GM18520 (cell line): Measurements from ENCODE around the gene MUC22.
"Not testable (repeated sequence)": the region's sequence is repeated elsewhere in the genome, so short reads cannot be mapped to it uniquely, and the experiment has no call there.

Source experiments
- ATAC-seq: cut with Tn5 transposase; IDR thresholded peaks from one replicate; pipeline ENCODE4 v1.9.1; 2021; ENCODE audit not compliant: unreplicated experiment

MUC22 gene

GRCh38 chr6:30997301-30997700 lies 13.0 kb upstream of the MUC22 start:
- no peak for ATAC-seq

GRCh38 chr6:30998785-30999184 lies 11.5 kb upstream of the MUC22 start:
- ATAC-seq = no peak

GRCh38 chr6:31000067-31000860 lies 10.0 kb upstream of the MUC22 start:
- ATAC-seq = not testable (repeated sequence)

GRCh38 chr6:31001281-31001888 lies 8.9 kb upstream of the MUC22 start:
- ATAC-seq = no peak

GRCh38 chr6:31002471-31002870 lies 7.8 kb upstream of the MUC22 start:
- ATAC-seq = no peak

GRCh38 chr6:31004794-31005193 lies 5.5 kb upstream of the MUC22 start:
- ATAC-seq = no peak

GRCh38 chr6:31005249-31006020 lies 4.8 kb upstream of the MUC22 start:
- ATAC-seq = no peak

- ATAC-seq = no peak
These were observed 2.6 kb upstream of the MUC22 start for GRCh38 chr6:31007694-31008093.

GRCh38 chr6:31008165-31008564 lies 2.1 kb upstream of the MUC22 start:
- ATAC-seq = no peak

GRCh38 chr6:31009731-31010130 lies 543 bp upstream of the MUC22 start:
- no peak for ATAC-seq

GRCh38 chr6:31011153-31011552 lies 879 bp downstream of the MUC22 start:
- ATAC-seq = no peak

- no peak for ATAC-seq
These were observed 6.5 kb downstream of the MUC22 start for GRCh38 chr6:31016659-31017299.

- not testable (repeated sequence) for ATAC-seq
These were observed 7.2 kb downstream of the MUC22 start for GRCh38 chr6:31017436-31017835.

GRCh38 chr6:31020057-31020456 lies 9.8 kb downstream of the MUC22 start:
- no peak for ATAC-seq

GRCh38 chr6:31020631-31021255 lies 10.5 kb downstream of the MUC22 start:
- not testable (repeated sequence) for ATAC-seq

GRCh38 chr6:31021705-31022531 lies 11.6 kb downstream of the MUC22 start:
- not testable (repeated sequence) for ATAC-seq

- no peak for ATAC-seq
These were observed 15.3 kb downstream of the MUC22 start for GRCh38 chr6:31025595-31025994.

- no peak for ATAC-seq
These were observed 20.8 kb downstream of the MUC22 start for GRCh38 chr6:31031095-31031494.

GRCh38 chr6:31033075-31033474 lies 22.8 kb downstream of the MUC22 start:
- no peak for ATAC-seq

GRCh38 chr6:31035862-31036497 lies 25.7 kb downstream of the MUC22 start:
- no peak for ATAC-seq
